NB4 (cell line): ENCODE measurements around the gene LEPR.

Source experiments
- DNase-seq: peaks from one replicate; pipeline ENCODE4 v3.0.0; 2010; ENCODE audit warnings: low read depth
- H3K4me3 ChIP-seq: one replicate; pipeline ENCODE4 v1.5.1; 2011; ENCODE audit warnings: mild to moderate bottlenecking, low read depth, low read length, moderate library complexity
- MYC ChIP-seq: IDR thresholded peaks from 2 replicates; pipeline ENCODE4 v1.6.1; 2011; ENCODE audit warnings: low read depth, low read length
- POLR2A ChIP-seq: IDR thresholded peaks from 2 replicates; pipeline ENCODE4 v1.6.1; 2011; ENCODE audit warnings: mild to moderate bottlenecking; ENCODE audit not compliant: insufficient read length; ENCODE audit errors: extremely low read depth
- TF ChIP-seq, protein P1 (sequence below): IDR thresholded peaks from one replicate; pipeline ENCODE4 v1.5.1; 2012; ENCODE audit warnings: low read depth, low read length
- TF ChIP-seq, protein P2 (sequence below): IDR thresholded peaks from 2 replicates; pipeline ENCODE4 v1.6.1; 2011; ENCODE audit warnings: low read depth, low read length

Gene LEPR

DNA sequence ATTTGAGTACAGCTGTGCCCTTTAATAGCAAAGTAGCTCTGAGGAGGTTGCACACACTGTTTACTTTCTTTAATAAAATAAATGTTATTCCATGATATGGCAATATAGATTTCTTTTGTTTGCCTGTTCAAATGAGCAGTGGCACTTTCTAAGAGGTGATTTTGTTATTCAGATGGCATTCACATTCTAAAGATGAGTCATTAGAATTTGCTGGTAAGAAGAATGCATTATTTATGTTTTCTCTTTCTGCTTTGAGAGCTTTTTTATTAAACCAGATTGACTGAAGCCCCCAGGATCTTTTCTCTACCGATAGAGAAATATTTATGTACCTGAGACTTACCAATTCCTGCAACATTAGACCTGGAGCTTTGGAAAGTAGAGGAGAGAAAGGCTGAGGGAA is 11.2 kb upstream of the LEPR start:
- no peak overlapping the region for H3K4me3 ChIP-seq
- DNase-seq: no peak
- TF ChIP-seq, protein P1, sequence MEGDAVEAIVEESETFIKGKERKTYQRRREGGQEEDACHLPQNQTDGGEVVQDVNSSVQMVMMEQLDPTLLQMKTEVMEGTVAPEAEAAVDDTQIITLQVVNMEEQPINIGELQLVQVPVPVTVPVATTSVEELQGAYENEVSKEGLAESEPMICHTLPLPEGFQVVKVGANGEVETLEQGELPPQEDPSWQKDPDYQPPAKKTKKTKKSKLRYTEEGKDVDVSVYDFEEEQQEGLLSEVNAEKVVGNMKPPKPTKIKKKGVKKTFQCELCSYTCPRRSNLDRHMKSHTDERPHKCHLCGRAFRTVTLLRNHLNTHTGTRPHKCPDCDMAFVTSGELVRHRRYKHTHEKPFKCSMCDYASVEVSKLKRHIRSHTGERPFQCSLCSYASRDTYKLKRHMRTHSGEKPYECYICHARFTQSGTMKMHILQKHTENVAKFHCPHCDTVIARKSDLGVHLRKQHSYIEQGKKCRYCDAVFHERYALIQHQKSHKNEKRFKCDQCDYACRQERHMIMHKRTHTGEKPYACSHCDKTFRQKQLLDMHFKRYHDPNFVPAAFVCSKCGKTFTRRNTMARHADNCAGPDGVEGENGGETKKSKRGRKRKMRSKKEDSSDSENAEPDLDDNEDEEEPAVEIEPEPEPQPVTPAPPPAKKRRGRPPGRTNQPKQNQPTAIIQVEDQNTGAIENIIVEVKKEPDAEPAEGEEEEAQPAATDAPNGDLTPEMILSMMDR: no peak
- TF ChIP-seq MYC (no peak), POLR2A (no peak)
- TF ChIP-seq, protein P2, sequence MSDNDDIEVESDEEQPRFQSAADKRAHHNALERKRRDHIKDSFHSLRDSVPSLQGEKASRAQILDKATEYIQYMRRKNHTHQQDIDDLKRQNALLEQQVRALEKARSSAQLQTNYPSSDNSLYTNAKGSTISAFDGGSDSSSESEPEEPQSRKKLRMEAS: no peak

DNA sequence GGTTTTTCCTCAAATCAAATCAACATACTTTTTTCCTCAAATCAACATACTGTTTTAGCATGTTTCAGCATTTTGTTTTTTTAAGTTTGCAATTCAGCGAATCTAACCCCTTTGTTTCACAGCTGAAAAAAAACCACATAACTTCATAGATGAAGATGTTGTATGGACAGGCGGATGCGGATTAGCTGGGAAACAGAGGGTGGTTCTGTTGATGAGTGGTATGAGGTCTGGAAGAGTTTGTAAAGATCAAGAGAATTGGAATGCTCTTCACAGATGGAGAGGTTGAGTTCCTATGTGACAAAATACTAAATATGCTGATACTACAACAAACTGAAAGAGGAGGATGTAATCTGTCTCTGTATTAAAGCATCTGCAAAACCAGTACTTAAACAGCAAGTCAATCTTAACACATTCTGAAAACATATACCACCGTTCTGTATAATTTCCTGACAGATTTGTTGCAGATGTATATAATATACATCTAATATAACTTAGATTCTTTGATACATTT is 10.6 kb upstream of the LEPR start:
- TF ChIP-seq, protein P2: no peak
- TF ChIP-seq POLR2A (no peak), MYC (no peak)
- TF ChIP-seq, protein P1: no peak
- no peak for DNase-seq
- no peak overlapping the region for H3K4me3 ChIP-seq

DNA sequence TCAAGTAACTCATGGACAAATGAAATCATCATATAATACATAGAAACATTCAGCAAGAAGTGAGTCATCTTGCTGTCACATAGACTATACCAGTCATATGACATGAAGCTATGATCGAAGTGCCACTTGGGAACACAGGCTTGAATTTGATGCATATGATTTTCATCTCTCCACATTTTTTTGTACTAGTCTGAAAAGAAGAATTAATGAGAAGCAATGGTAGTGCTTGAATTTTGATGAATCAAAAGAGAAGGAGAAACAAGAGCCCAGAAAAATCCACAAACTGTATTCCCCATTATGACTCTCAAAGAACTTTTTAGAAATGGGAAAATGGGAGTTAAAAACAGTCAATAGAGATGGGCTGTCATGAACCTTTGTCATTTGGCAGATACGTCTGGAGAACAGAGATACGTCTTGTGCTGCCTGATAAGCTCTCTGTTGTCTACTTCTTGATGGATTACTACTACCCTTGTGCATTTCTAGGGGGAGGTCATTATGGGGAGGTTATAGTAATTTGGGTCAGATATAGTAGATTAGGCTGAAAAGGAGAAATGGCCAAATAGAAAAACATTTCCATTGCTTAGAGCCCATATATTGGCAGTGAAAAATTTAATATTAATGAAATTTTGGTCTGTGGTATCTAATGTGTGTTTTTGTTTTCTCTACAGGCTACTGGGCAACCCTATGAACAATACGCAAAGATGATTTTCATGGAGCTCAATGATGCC is 8.0 kb upstream of the LEPR start:
- TF ChIP-seq, protein P1: no peak
- no peak for TF ChIP-seq POLR2A
- no peak for TF ChIP-seq MYC
- TF ChIP-seq, protein P2: no peak
- DNase-seq: no peak

DNA sequence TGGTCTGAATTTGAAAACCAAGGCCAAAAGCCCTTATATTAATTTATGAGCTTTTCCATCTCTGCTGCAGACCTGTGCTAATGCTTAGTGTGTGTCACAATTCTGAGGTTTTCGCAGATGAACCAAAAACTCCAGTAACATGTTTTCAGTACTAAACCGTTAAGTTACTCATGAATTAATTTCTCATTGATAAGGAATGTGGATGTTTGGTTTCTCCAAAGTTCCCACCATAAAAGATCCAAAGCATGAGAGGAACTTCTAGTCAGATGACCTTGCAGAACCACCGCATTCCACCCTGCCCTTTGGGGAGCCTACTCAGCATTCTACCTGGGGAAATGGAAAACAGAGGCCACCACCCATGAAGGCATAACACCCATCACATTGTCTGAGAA is 7.5 kb upstream of the LEPR start:
- DNase-seq: no peak
- TF ChIP-seq MYC (no peak), POLR2A (no peak)
- TF ChIP-seq, protein P2: no peak
- TF ChIP-seq, protein P1: no peak
- H3K4me3 ChIP-seq: no peak overlapping the region

More for the DNA sequence above, 8.0 kb upstream of the LEPR start:
- no peak overlapping the region for H3K4me3 ChIP-seq

DNA sequence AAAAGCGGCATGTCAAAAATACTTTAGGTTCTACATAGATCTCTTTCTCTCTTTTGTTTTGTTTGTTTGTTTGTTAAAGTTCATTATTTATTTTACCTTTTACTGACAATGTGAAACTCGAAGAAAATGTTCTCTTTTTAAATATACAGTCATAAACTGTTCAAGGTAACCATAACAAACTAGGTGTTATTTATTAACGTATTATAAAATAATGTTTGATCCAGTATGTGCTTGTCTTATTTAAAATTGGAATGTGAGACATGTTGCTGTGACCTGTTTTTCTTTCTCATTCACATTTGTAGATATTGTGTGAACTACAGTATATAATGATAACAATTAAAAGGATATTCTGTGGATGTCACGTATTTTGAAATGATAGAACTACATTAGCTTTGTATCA is 5.9 kb upstream of the LEPR start:
- no peak for DNase-seq
- no peak overlapping the region for H3K4me3 ChIP-seq
- no peak for TF ChIP-seq MYC
- TF ChIP-seq, protein P1: no peak
- TF ChIP-seq POLR2A: no peak
- TF ChIP-seq, protein P2: no peak
